HG02840 (cell line): ENCODE data around the gene JUP.

ENCODE experiments used
- ATAC-seq: cut with Tn5 transposase; IDR thresholded peaks from one replicate; pipeline ENCODE4 v1.9.1; 2021; ENCODE audit warnings: mild to moderate bottlenecking, moderate library complexity, moderate number of reproducible peaks; ENCODE audit not compliant: unreplicated experiment, low FRiP score

Gene JUP

GRCh38 chr17:41728056-41728455 lies 58.5 kb downstream of the JUP start:
- ATAC-seq = no peak

- no peak for ATAC-seq
These were observed 61.4 kb downstream of the JUP start for GRCh38 chr17:41725134-41725533.

GRCh38 chr17:41724476-41725050 lies 61.9 kb downstream of the JUP start:
- no peak for ATAC-seq

- ATAC-seq = no peak
These were observed 62.6 kb downstream of the JUP start for GRCh38 chr17:41723801-41724475.

- no peak for ATAC-seq
These were observed 64.3 kb downstream of the JUP start for GRCh38 chr17:41722231-41722630.

- no peak for ATAC-seq
These were observed 68.2 kb downstream of the JUP start for GRCh38 chr17:41718287-41718645.

- ATAC-seq = no peak
These were observed 68.9 kb downstream of the JUP start for GRCh38 chr17:41717408-41718286.

GRCh38 chr17:41711669-41712400 lies 74.7 kb downstream of the JUP start, which contains the start of gene GAST:
TSS of gene GAST (plus strand) at chr17:41712331. CDS start at chr17:41715437, 3,106 bp downstream.
- ATAC-seq = no peak

- no peak for ATAC-seq
These were observed 75.9 kb downstream of the JUP start for GRCh38 chr17:41710472-41711090.

GRCh38 chr17:41707803-41708669 lies 78.5 kb downstream of the JUP start:
- ATAC-seq = no peak

- no peak for ATAC-seq
These were observed 81.1 kb downstream of the JUP start for GRCh38 chr17:41705271-41705991.
